Left renal pelvis (tissue), 4 donors: ENCODE measurements around the gene ABCG2. TPM values are rescaled to one million over a fixed set of nuclear protein-coding genes. Genes with fewer than 3 reads are reported as not detected.
"Not testable (repeated sequence)": the region's sequence is repeated elsewhere in the genome, so short reads cannot be mapped to it uniquely, and the experiment has no call there.

ENCODE experiments used
- DNase-seq, 4 donors: peaks; one replicate each; pipeline ENCODE4 v3.0.0-alpha.2; 2013; ENCODE audit warnings: low read depth in 4 of 4, low spot score in 3 of 4
- polyA plus RNA-seq, 4 donors: library from polyadenylated mRNA; unstranded; fragments of 120-200 nt; gene quantifications; one replicate each; pipeline ENCODE4 v1.2.1, GENCODE V29; 2013; ENCODE audit not compliant: insufficient read length in 4 of 4

ABCG2 gene
- polyA plus RNA-seq, 4 donors, result 5.3 to 11.9 (median 9.5) TPM

DNA sequence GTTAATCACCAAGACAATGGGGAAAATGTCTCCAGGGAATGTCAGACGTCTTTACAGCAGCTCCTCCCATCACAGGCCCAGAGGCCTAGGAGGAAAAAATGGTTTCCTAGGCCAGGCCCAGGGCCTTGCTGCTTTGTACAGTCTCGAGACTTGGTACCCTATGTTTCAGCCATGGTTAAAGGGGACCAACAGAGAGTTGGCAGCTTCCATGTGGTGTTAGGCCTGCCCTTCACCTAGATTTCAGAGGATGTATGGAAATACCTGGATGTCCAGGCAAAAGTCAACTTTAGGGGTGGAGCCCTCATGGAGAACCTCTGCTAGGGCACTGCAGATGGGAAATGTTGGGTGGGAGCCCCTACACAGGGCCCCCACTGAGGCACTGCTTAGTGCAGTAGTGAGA, 38.5 kb downstream of the ABCG2 start:
- DNase-seq, result no peak

DNA sequence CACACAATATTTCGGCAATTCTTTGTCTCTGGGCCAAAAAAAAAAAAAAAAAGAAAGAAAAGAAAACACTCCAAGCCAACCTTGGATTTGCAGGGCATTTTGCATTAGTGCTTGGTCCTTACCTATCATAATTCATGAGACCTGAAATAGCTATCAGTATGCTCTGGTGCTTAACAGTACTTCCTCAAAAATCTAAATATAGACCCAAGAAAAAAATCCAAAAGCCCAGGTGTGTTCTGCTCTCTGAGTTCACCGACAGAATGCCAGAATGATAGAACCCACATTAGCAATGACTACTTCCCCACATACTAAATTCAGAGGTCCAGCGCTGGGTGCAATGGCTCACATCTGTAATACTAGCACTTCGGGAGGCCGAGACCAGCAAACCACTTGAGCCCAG, 42.9 kb downstream of the ABCG2 start:
- no peak for DNase-seq

DNA sequence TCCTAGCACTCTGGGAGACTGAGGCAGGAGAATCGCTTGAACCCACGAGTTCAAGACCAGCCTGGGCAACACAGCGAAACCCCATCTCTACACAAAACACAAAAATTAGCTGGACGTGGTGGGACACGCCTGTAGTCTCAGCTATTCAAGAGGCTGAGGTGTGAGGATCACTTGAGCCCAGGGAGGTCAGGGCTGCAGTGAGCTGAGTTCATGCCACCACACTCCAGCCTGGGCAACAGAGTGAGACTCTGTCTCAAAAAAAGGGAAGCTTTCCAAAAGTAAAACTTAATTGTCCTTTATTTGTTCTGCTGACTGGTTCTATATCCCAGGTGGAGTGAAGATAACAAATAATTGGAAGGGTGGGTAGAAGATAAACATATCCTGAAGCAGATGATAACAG, 45.6 kb downstream of the ABCG2 start:
- no peak for DNase-seq

DNA sequence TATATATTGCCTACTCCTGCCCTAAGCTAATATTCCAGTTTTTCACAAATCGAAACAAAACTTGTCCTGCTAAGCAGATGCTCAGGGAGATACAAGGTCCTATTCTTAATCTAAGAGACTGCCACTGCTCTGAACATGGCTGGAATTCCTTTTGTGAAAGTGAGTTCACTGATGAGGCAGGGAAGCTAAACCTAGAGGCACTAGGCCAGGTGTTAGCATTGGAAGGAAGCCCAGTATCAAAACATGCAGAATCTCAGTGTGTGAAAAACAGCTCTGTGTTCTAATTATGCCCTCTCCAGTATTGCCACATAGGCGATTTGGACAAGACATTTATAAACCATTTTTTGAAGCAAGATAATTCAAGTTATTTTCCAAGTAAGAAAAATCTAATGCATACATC, 47.6 kb downstream of the ABCG2 start:
- no peak for DNase-seq

DNA sequence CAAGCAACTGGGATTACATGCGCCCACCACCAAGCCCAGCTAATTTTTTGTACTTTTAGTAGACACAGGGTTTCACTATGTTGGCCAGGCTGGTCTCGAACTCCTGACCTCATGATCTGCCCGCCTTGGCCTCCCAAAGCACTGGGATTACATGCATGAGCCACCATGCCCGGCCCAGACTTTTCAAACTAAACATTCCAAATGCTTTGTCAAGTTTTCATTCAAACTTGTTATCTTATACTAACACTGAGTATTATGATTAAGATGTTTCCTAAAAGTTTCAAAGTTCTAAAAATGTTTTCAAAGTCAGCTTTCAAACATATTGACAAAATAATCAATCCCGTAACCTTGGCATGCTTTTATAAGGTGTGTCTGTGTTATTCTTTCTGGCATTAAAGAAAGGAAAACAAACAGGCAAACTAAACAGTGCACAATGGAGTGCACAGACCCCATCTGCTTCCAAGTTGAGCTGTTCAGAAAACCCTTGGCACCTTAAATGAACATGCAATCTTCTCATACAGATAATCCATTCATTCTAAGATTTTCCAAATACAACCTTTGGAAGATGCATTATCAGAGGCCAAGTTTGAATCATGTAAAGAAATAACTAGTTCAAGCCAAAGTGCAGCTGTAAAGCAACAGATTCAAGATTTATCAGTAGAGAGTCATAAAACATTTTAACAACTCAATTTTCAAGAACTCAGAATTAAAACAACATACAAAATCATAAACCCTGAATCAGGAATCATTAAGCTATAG, 49.1 kb downstream of the ABCG2 start:
- no peak for DNase-seq

DNA sequence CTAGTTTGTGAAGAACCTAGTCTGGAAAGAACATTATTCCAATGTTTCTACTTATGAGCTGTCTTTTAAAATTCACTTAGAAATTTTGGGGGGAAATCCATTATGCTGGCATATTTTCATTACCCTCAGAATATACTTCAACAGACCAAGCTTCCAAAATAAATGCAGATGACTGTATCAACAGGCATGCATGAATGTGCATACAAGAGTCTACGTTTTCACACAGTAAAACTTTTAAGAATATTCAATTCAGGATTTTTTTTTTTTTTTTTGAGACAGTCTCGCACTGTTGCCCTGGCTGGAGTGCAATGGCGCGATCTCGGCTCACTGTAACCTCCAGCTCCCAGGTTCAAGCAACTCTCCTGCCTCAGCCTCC, 49.7 kb downstream of the ABCG2 start:
- no peak for DNase-seq

DNA sequence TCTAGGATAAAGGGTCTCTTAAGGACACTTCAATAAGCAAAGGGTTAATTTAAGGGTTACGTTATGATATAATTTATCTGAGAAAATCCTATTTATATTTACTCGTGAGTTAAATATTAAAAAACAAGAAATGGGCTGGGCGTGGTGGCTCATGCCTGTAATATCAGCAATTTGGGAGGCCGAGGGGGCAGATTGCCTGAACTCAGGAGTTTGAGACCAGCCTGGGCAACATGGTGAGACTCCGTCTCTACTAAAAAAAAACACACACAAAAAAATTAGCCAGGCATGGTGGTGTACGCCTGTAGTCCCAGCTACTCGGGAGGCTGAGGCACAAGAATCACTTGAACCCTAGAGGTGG, 50.4 kb downstream of the ABCG2 start:
- DNase-seq, result not testable (repeated sequence)

DNA sequence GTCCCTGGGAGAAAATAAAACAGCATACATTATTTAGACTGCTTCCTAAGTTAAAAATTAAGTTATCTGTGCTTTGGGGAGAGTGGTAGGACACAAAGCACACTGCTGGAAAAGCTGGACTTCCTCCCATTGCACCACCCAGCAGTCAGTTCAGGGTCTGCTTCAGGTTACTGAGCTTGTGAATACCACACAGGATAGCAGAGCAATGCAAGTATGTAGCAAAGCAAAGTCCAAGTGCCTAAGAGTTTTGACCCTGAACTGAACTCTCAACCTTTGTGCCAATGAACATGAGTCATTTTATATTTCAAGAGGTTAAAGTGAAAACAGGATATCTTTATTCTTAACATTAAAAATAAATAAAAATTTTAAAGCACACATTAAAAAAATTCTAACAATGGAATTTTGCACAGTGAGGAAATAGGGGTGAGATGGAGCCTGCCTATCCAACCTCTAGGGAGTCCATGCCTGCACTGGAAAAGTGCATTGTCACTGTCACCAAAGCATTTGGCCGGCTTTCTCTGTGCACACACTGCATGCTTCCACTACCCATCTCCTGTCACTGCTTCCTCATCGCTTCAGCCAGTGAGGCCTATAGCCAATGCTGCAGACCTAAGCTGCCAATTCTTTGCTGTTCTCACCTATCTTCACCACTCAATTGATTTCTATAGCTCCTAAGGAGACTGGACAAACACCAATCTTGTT, 50.9 kb downstream of the ABCG2 start:
- DNase-seq, result peak in 1 of 4 donors; percentile 10

DNA sequence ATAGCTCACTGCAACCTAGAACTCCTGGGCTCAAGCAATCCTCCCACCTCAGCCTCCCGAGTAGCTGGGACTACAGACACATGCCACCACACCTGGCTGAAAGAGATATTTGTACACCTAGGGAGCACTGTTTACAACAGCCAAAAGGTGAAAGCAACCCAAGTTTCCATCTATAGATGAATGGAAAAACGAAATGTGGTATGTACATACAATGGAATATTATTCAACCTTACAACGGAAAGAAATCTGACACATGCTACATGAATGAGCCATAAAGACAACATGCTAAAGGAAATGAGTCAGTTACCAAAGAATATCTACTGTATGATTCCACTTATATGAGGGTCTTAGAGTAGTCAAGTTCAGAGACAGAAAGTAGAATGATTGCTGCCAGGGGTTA, 52.2 kb downstream of the ABCG2 start:
- DNase-seq, result no peak

DNA sequence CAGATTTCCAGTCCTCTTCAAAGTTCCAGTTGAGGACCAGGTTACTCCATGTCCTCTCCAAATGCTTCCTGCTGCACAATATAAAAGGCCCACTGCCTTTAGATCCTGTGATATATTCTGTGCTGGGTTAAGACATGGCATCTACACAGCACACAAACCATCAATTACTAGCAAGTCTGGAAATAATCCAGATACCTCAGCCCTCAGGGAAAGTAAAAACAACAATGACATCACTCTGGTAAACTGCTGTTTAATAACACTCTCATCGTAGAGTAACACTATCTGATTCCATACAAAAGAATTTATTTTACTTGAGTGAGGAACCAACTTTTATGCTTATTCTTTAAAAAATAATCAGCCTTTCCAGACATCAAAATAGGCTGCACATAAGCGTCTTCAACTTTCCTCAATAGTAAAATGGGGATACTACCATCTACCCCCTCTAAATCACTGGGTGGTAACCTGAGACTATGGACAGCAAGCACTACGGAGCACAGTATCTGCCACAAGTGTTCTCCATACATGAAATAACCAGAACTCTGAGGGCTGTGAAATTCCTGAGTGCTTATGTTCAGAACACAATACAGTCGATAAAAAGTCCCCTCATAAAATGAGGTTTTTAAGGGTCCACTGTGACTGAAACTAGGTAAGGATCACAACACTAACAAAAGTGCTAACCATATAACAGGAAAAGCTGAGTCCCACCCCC, 53.4 kb downstream of the ABCG2 start:
- DNase-seq, result no peak

DNA sequence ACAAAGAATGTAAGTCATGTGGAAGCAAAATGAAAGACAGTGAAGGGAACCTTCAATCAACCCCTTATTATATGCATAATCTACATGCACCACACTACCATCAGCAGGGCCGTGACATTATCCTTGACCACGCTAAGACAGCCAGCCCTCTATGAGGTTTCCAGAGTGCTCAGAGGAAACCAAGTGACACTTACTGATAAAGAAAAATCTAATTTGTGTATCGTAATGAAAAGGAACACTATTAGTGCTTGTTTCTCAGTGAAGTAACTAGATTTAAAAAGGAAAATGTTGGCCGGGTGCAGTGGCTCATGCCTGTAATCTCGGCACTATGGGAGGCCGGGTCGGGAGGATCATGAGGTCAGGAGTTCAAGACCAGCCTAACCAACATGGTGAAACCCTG, 56.4 kb downstream of the ABCG2 start:
- DNase-seq, result no peak

DNA sequence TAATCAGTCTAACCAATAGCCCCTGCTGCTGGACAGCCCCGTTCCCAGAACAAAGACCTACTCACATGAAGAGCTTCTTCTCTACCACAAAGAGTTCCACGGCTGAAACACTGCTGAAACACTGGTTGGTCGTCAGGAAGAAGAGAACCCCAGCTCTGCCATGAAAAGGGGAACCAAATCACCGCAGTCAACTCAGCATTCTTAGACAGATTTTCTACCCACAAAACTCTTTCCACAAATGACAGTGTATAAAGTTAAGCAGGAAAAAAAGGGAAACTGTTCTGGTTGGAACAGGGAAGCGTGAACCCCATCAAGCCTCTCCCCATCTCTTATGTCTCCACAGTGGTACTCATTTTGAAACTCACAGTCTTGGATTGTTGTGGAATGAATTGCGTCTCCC, 57.3 kb downstream of the ABCG2 start:
- no peak for DNase-seq

DNA sequence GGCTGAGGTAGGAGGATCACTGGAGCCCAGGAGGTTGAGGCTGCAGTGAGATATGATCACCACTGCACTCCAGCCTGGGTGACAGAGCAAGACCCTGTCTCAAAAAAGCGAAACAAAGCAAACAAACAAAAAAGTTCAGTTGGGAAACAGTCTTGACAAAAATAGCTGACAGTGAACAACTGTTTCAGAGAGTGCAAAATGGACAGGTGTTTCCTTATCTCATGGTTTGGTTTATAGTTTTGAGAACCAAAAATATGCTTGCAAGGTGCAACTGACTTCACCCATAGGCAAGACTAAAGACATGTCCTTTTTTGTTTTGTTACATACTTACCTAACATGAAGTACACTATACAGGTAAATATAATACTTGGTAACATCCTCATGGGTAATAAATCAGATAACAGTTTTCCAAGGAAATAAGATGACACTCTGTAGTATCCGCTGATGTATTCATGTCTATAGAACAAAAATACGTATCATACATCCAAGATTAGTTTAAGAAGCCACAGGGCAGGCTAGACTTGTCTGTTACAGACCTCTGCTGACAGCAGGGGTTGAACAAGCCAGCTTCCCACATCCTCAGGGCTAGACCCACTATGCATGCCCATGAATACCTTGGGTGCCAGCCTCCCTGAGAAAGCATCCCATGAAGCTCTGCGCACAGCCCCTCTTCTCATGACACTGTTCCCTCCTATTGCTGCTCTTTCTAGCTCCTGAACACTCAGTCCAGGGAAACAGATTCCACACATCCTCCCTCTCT, 59.3 kb downstream of the ABCG2 start:
- DNase-seq, result no peak

DNA sequence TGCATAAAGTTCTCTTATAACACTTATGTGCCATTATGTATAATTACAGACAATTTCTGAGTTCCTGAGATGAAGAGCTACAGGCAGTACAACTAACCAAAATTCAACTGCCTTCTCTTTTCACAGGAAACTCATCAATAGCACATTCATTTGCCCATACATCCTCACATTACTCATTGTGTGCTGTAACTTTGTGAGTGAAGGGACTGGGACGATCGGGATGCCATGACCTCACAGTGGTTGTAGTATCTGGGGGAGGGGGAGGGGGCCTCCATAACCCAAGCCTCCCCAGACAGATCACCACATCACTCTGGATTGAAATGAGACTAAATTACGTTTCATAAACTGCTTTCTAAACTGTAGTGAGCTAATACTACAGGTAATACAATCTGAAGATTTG, 60.7 kb downstream of the ABCG2 start:
- DNase-seq, result no peak

DNA sequence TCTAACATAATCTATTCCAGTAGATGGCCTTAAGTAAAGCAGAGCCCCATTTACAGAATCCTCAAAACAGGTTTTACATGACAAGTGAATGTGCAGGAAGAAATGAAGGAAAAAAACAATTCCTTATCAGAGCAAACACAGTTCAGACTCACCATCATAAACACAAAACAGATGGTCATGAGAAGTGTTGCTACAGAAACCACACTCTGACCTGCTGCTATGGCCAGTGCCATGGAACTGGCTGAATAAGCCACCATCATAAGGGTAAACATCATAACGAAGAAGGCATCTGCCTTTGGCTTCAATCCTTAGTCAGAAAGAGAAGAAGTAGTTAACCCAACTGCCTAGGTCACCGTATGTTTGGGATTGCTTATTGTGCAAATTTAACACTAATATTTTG, 61.1 kb downstream of the ABCG2 start:
- no peak for DNase-seq

DNA sequence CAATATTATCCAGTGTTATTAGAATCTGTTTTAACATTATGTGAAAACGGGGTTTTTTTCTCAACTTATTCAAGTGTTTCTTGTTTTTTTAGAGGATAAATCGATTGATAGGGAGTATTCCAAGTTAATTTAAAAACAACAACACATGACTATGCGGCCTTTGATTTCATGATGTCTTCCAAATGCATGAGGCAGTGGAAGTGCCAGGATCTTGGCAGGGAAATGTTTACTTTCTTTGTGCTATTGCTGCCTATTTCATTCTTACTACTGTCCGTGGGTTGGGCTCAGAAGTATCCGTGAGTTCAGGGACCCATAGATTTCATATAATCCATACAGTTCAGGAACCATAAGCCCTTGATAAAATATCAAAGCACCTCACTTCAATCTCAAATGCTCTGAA, 64.6 kb downstream of the ABCG2 start:
- DNase-seq, result no peak

DNA sequence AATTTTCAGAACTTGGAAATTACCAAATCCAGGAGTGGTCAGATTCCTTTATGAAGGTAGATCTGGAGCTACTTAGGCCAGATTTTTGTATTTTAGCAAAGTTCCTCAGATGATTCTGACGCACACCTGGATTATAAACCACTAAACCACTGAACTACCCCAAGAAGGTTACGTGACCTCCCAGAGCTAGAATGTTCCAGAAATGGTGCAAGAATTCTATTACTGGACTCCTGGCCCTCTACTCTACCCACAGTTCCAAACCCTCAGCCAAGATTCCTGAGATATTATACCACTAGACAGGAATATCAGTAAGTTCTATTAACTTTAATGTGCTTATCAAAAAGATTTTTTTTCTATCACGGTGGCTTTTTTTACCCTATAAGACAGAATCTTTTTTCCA, 67.1 kb downstream of the ABCG2 start:
- no peak for DNase-seq

DNA sequence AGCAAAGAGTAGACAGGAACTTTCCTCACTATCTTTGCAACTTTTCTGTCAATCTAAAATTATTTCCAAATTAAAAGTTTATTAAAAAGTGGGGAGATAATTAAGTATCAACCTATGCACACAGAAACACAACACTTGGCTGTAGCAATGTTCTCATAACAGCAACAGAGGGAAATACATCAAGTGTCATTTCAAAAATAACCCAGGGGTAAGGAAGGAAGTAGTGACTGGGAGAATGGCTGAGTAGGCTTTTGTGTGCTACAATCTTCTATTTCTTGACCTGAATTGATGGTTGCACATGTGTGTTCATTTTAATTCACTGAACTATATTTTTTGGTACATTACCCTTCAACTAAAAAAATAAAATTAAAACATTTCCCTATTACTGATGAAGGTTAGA, 67.5 kb downstream of the ABCG2 start:
- no peak for DNase-seq

DNA sequence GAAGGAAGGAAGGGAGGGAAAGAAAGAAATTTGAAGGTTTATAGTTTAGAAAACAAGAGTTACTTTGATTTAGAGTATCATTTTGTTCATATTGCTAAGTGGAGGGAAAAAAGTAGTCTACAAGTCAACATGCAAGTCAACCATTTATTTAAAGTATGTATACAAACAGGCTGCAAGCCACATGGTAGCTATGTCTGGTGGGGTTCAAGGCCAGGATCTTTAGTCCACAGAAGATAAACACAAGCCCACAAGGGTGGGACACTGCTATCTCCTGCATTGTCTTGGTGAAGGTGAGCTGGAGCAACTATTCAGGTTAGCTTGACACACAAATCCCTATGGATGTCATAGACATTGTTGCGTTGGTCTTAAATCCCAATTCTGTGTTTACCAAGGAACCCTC, 71.4 kb downstream of the ABCG2 start:
- DNase-seq, result no peak

DNA sequence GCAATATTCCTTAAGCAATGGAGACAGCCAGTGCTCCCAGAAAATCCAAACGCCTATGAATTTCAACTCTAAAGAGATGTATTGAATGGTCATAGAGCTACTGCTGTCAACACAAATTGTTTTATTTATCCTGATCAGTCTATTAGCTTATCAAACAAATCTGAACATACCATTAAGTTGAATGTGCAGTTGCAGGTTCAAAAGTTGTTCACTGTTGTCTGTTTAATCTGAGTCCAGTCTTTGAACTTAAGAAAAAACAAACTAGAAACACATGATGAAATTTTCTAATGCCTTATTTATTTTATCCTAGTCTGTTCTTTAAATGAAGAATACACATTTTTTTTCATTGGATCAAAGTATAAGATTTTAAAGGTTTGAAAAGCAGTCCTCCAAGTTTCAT, 77.8 kb downstream of the ABCG2 start:
- no peak for DNase-seq

DNA sequence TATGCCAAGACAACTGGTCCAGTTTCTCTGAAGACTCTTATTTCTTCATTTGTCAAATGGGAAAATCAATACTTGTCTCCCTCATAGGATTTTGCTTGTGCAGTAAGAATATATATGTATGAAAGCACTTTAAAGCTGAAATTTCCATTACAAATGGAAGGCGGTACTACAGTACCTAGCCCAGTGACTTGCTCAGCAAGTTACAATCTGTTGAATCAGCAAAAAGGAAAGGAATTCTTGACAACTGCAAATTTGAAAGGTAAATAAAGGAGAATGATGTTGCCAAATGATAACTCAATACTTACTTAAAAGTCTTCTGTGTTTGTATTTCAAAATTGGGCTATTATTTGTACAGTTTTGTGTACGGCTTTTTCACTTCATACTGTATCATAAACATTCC, 79.9 kb downstream of the ABCG2 start:
- DNase-seq, result no peak
